NCI-H460 (cell line): Measurements from ENCODE around the gene SOS2. TPM values are rescaled to one million over a fixed set of nuclear protein-coding genes. Genes with fewer than 3 reads are reported as not detected.

Experiments
- small RNA-seq, 2 experiments: library from RNA; depleted of rRNA; stranded (forward); fragments of <200 nt; gene quantifications; one replicate each; pipeline ENCODE3, GENCODE V24; 2014
- total RNA-seq: library from RNA; depleted of rRNA; stranded (reverse); fragments of >200 nt; shearing (Covaris generic); gene quantifications from 2 replicates; pipeline ENCODE4 v1.2.3, GENCODE V29; 2014; rRNA removed

SOS2 gene
- total RNA-seq, 1 experiment from 2014 or later = 26.7 TPM

Small RNA genes lying within 50 kb of the gene (small RNA-seq; reads per million reads assigned to genes)
- gene RF00019 = 0 reads per million in 2 experiments

Other genes with a start within 250 kb of the SOS2 start
- 11.7 and 11.9 TPM in 2 replicates for gene VCPKMT, start 115.0 kb downstream of the SOS2 start, total RNA-seq
- 10.6 and 12.3 TPM in 2 replicates for gene L2HGDH, start 80.7 kb upstream of the SOS2 start, total RNA-seq
- 12.1 and 13.4 TPM in 2 replicates for gene DMAC2L, start 80.7 kb upstream of the SOS2 start, total RNA-seq
- gene CDKL1, start 165.3 kb upstream of the SOS2 start, total RNA-seq = 65.5 and 157 TPM in 2 replicates